Transverse colon (tissue), 4 donors: ENCODE results near the gene RAB4B.

ENCODE experiments used
- CTCF ChIP-seq, 5 experiments: fragments of 200-600 bp in 3 of 5; fragments of 450-650 bp in 2 of 5; sonication (generic) in 3 of 5; IDR thresholded peaks; 1 replicate in 2 of 5; 2 replicates in 3 of 5; pipeline ENCODE4 v1.5.1; 2016 to 2017; ENCODE audit warnings: antibody characterized with exemption in 5 of 5, inconsistent platforms in 3 of 5, mild to moderate bottlenecking in 2 of 5, moderate library complexity in 1 of 5
- POLR2A ChIP-seq: fragments of 450-650 bp; IDR thresholded peaks from one replicate; pipeline ENCODE4 v1.6.1; 2016; ENCODE audit warnings: antibody characterized with exemption, mild to moderate bottlenecking, moderate library complexity
- POLR2AphosphoS5 ChIP-seq, 3 donors: sonication (generic); formaldehyde crosslinking; IDR thresholded peaks; one replicate each; pipeline ENCODE4 v1.6.1; 2016; ENCODE audit warnings: antibody characterized with exemption in 3 of 3

GRCh38 chr19:40776932-40777644 is 959 bp upstream of the RAB4B start:
- no peak for TF ChIP-seq CTCF (IDR thresholded peaks at IDR 0.05)
- no peak for TF ChIP-seq POLR2A
- no peak for TF ChIP-seq POLR2AphosphoS5 (IDR thresholded peaks at IDR 0.05)
